ENCODE measurements around the gene RPRD1A.

GRCh38 chr18:36025025-36025424 lies 42.3 kb downstream of the RPRD1A start:
- no peak for TF ChIP-seq CTCF (IDR thresholded peaks at IDR 0.05)
- TF ChIP-seq POLR2A (IDR thresholded peaks at IDR 0.05): no peak
- no peak for TF ChIP-seq POLR2AphosphoS5 (IDR thresholded peaks at IDR 0.05)
